Measurements from ENCODE around the gene TMEM8B. TPM values are rescaled to one million over a fixed set of nuclear protein-coding genes. Genes with fewer than 3 reads are reported as not detected.

TMEM8B gene
- polyA plus RNA-seq, 3 donors: 2.6 to 11.6 (median 3.8) TPM

DNA sequence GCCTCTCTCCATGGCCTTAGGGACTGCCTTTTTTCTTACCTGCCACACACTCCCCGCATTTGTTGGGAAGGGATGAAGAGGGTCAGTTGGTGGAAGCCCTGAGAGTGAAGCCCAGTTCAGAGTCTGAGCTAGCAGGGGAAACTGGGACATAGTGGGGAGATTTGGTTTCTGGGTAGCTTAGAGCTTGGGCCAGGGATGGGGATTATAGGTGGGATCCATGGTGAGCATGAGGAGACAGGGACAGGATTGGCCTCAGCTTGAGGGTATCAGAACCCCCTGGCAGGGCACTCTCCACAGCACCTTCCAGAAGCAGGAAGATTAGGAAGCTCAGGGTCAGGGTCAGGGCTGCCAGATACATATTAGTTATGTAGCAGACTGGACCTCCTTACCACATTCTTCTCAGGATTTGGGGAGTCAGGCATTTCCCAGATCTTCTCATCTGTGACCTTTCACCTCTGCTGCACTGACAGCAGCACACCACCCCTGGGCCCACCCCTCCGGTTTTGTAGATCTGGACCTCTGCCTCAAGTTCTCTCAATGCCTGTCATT, 23.3 kb downstream of the TMEM8B start:
- H3K9ac ChIP-seq (ENCODE audit: insufficient read depth, low read length, poor library complexity, severe bottlenecking): no peak overlapping the region

DNA sequence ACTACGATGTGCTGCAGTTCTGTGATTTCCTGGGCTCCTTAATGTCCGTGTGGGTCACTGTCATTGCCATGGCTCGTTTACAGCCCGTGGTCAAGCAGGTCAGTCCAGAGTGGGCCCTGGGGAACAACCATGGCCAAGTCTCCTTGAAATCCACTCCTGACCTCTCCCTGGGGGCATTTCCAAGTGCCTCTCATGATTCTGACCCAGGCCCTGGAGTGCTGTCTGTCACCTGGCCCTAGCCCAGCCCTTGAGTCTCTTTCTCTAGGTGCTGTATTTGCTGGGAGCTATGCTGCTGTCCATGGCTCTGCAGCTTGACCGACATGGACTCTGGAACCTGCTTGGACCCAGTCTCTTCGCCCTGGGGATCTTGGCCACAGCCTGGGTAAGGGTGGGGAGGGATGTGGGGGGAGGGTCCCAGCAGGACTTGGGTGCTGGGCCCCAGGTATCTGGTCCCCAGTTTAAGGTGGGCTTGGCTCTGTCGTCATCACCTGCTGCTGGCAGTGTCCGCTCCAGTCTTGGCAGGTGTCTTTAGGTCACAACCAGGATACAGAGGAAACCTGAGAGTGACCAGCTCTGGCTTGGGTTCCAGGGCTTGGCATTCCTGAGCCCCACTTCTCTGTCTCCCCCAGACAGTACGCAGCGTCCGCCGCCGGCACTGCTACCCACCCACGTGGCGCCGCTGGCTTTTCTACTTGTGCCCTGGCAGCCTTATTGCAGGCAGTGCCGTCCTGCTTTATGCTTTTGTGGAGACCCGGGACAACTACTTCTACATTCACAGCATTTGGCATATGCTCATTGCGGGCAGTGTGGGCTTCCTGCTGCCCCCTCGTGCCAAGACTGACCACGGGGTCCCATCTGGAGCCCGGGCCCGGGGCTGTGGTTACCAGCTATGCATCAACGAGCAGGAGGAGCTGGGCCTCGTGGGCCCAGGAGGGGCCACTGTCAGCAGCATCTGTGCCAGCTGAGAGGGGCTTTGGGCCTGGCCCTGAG, 24.1 kb downstream of the TMEM8B start:
- H3K27ac ChIP-seq (ENCODE audit: low read depth in 1 of 2, low read length in 2 of 2): no peak overlapping the region
- DNase-seq: no peak
- H3K9me3 Mint-ChIP-seq: peaks cover 0 to 4% (median 0%) of the 10 kb centered on the region in 7 donors
- peaks cover 11 to 16% of the 10 kb centered on the region in 2 donors for H3K36me3 Mint-ChIP-seq
- no peak overlapping the region for H3K27ac Mint-ChIP-seq
- peaks cover 12% of the 10 kb centered on the region for H3K4me1 Mint-ChIP-seq
- peaks cover 4 to 6% of the 10 kb centered on the region in 2 donors for H3K4me1 ChIP-seq (ENCODE audit: control insufficient read depth in 1 of 2, insufficient read depth in 2 of 2, low read length in 2 of 2)
- intact Hi-C loops (cut with micrococcal nuclease): loop anchor here in 1 of 2 donors (10.0 kb wide), 1 partner anchor 62 kb away; no protein-coding TSS in a partner anchor
- no peak overlapping the region for H3K4me3 ChIP-seq (replicated peaks in 1 of 3; ENCODE audit: low read depth in 2 of 3, low read length in 3 of 3)
- TF ChIP-seq, protein P1, sequence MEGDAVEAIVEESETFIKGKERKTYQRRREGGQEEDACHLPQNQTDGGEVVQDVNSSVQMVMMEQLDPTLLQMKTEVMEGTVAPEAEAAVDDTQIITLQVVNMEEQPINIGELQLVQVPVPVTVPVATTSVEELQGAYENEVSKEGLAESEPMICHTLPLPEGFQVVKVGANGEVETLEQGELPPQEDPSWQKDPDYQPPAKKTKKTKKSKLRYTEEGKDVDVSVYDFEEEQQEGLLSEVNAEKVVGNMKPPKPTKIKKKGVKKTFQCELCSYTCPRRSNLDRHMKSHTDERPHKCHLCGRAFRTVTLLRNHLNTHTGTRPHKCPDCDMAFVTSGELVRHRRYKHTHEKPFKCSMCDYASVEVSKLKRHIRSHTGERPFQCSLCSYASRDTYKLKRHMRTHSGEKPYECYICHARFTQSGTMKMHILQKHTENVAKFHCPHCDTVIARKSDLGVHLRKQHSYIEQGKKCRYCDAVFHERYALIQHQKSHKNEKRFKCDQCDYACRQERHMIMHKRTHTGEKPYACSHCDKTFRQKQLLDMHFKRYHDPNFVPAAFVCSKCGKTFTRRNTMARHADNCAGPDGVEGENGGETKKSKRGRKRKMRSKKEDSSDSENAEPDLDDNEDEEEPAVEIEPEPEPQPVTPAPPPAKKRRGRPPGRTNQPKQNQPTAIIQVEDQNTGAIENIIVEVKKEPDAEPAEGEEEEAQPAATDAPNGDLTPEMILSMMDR (IDR thresholded peaks at IDR 0.05): no peak
- H3K27me3 Mint-ChIP-seq (ENCODE audit: low read depth in 3 of 3): peaks cover 48 to 74% (median 70%) of the 10 kb centered on the region in 3 donors
- H3K27me3 ChIP-seq (ENCODE audit: control insufficient read depth in 2 of 2, insufficient read depth in 2 of 2, low read length in 2 of 2): peaks cover 16 to 68% of the 10 kb centered on the region in 2 donors
- H2AFZ ChIP-seq (ENCODE audit: insufficient read depth, low read depth, low read length, poor library complexity, severe bottlenecking): no peak overlapping the region
- H3K9ac ChIP-seq (ENCODE audit: insufficient read depth, low read length, poor library complexity, severe bottlenecking): no peak overlapping the region
- H3K4me2 ChIP-seq (replicated peaks; ENCODE audit: extremely low read depth, low read length, poor library complexity, severe bottlenecking): no peak overlapping the region
- no peaks in the 10 kb centered on the region for H3K36me3 ChIP-seq (replicated peaks in 1 of 2; ENCODE audit: control insufficient read depth in 1 of 2, insufficient read depth in 2 of 2, low read length in 2 of 2)
- WGBS (ENCODE audit: insufficient coverage): 86% methylated on average over 25 of the region's 25 CpGs
- peak overlapping the region; percentile 32 to 43 for H3K4me3 Mint-ChIP-seq
- H3K79me2 ChIP-seq (ENCODE audit: insufficient read depth, low read length): no peaks in the 10 kb centered on the region
- H3K9me3 ChIP-seq (replicated peaks in 1 of 2; ENCODE audit: control insufficient read depth in 1 of 2, insufficient read depth in 1 of 2, low read length in 2 of 2): no peaks in the 10 kb centered on the region
- H4K20me1 ChIP-seq (ENCODE audit: insufficient read depth, low read length): no peaks in the 10 kb centered on the region

More for the DNA sequence above, 23.3 kb downstream of the TMEM8B start:
- DNase-seq: no peak
- intact Hi-C loops (cut with micrococcal nuclease): loop anchor here in 1 of 2 donors (10.0 kb wide), 1 partner anchor 62 kb away; no protein-coding TSS in a partner anchor
- no peak overlapping the region for H3K27ac Mint-ChIP-seq
- Histone ChIP-seq H2AFZ (ENCODE audit: insufficient read depth, low read depth, low read length, poor library complexity, severe bottlenecking) (no peak overlapping the region), H4K20me1 (ENCODE audit: insufficient read depth, low read length) (no peaks in the 10 kb centered on the region), H3K27me3 (ENCODE audit: control insufficient read depth in 2 of 2, insufficient read depth in 2 of 2, low read length in 2 of 2) (peaks cover 18 to 76% of the 10 kb centered on the region in 2 donors), H3K4me1 (ENCODE audit: control insufficient read depth in 1 of 2, insufficient read depth in 2 of 2, low read length in 2 of 2) (peaks cover 0 to 1% of the 10 kb centered on the region in 2 donors), H3K9me3 (replicated peaks in 1 of 2; ENCODE audit: control insufficient read depth in 1 of 2, insufficient read depth in 1 of 2, low read length in 2 of 2) (no peaks in the 10 kb centered on the region), H3K27ac (ENCODE audit: low read depth in 1 of 2, low read length in 2 of 2) (no peak overlapping the region), H3K4me2 (replicated peaks; ENCODE audit: extremely low read depth, low read length, poor library complexity, severe bottlenecking) (no peak overlapping the region), H3K79me2 (ENCODE audit: insufficient read depth, low read length) (no peaks in the 10 kb centered on the region), H3K4me3 (replicated peaks in 1 of 3; ENCODE audit: low read depth in 2 of 3, low read length in 3 of 3) (no peak overlapping the region), H3K36me3 (replicated peaks in 1 of 2; ENCODE audit: control insufficient read depth in 1 of 2, insufficient read depth in 2 of 2, low read length in 2 of 2) (peaks cover 0 to 1% of the 10 kb centered on the region in 2 donors)
- H3K4me1 Mint-ChIP-seq: peaks cover 11% of the 10 kb centered on the region
- TF ChIP-seq, protein P1 (IDR thresholded peaks at IDR 0.05): no peak
- H3K9me3 Mint-ChIP-seq: peaks cover 0 to 4% (median 0%) of the 10 kb centered on the region in 7 donors
- peaks cover 19 to 25% of the 10 kb centered on the region in 2 donors for H3K36me3 Mint-ChIP-seq
- peak overlapping the region; percentile 27 to 32 for H3K4me3 Mint-ChIP-seq
- H3K27me3 Mint-ChIP-seq (ENCODE audit: low read depth in 3 of 3): peaks cover 43 to 79% (median 73%) of the 10 kb centered on the region in 3 donors
- 100% methylated on average over 1 of the region's 2 CpGs for WGBS (ENCODE audit: insufficient coverage)
